ENCODE results near the gene LBP.

- TF ChIP-seq CTCF (IDR thresholded peaks at IDR 0.05) (no peak), POLR2AphosphoS5 (IDR thresholded peaks at IDR 0.05) (no peak), POLR2A (IDR thresholded peaks at IDR 0.05) (no peak), EP300 (IDR thresholded peaks at IDR 0.05) (no peak)
Observed at GRCh38 chr20:38315290-38315966, 30.9 kb upstream of the LBP start.
